HL-60/S4 treated with retinoic acid at 250 ng/mL for 4 days and 3 days (cell line): ENCODE data around the gene TMEM255B.

ENCODE experiments used
- in situ Hi-C: fragments of 300-500 bp; cut with MboI; formaldehyde crosslinking; loops from 2 replicates; pipeline ENCODE4 v1.7.0; 2022; ENCODE audit warnings: low sequenced_read_pairs

Gene TMEM255B

DNA sequence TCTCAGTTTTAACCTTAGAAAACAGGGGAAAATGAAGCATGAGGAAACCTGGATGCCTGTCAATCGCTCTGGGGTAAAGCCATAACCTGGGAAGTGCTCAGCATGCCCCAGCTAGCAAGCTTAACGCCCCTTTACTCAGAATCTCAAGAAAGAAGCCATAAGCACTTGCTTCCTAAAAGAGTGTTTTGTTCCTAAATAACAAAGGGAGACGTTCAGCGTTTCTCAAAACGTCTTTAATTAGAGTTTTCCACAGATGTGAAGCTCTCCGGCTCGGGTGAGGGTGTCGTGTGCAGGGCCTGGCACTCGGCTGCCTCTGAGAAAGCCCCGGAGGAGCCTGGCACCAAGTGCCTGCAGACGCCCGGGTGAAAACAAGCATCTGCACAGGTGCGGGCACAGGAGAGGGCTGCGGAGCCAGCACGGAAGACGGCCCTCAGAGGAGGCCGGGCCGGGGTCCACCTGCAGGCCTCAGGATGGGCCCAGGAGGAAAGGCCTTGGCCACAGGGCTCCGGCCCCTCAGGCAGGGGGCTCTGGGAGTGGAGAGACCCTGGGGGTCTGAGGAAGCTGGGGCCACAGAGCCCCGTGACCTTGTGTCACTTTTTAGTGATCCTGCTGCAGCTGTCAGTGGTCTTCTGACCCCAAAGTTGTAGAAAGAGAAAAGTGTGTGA is 98.6 kb downstream of the TMEM255B start:
- in situ Hi-C loops: no loop called here

DNA sequence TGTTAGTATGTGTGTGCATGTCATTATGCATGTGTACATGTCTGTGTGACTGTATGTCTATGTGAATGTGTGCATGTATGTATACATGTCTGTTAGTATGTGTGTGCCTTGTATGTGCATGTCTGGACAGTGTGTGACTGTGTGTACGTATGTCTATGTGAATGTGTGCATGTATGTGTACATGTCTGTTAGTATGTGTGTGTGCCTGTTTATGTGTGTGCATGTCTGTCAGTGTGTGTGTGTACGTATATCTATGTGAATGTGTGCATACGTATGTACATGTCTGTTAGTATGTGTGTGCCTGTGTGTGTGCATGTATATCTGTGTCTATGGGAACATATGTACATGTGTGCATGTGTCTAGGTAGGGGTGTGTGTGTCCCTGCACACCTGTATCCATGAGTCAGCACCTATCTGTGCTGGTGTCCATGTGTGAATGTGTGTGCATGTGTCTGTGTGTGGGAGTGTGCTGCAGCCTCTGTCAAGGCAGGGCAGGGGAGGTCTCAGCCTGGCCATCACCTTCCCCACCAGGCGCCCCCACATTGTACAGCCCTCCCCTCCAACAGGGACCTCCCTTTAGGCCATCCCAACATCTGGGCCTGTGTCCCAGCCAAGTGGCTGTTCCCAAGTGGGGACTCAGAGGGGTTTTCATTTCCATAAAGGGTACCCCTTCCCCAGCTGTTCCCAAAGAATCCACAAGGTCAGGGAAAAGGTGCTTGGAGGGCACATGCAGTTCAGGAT is 100.5 kb downstream of the TMEM255B start:
- in situ Hi-C loops: no loop called here

DNA sequence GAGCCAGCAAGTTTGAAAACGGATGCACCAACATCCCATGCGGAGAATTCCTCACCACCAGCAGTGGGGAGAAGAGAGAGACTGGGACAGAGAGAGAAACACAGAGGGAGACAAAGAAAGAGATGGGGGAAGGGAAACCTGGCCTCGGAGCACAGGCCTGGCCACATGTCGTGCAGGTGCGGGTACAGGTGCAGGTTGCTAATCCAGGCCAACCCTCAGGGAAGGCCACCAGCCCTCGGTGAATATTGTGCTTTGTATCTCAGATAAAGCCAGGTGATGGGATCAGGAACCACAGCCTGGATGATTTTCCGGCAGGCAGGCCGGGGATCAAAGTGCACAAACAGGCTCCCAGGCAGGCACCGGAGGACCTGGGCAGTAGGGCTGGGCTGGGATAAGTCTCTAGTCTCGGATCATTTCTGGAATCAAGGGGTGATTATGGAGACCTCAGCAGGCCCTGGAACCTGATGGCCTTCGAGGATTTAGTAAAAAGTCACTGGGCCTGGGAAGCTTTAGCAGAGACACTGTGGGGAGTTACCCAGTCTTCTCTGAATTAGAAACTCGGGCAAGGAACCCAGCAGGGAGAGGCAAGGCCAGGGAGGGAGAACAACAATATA is 101.1 kb downstream of the TMEM255B start:
- in situ Hi-C loops: no loop called here

DNA sequence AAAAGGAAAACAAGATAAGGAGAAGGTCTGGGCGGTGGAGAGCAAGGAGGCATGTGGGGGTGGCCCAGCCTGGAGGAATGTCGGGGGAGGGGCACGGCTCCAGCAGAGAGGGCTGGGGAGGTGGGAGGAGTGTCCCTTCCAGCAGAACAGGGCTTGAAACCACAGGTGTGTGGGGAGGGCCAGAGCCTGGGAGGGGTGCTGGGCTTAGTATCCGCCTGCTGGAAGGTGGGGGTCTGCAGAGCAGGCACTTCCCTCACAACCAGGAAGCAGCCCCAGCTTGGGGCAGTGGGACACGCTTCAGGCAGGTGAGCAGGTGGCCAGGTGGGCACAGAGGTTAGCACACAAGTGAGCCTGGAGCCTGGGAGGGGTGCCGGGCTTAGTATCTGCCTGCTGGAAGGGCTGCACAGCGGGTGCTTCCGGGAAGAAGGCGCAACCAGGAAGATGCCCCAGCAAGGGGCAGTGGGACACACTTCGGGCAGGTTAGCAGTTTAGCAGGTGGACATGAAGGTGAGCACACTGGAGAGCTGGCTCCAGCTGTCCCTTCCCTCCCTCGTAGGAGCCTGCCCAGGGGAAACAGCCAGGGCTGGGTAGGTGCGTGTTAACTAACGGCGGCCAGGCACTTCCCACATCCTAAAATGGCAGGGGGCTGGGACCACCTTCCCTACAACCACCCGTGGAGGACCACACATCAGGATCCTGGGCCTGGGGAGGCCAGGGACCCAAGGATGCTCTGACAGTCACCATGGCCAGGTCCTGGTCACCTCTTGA is 101.8 kb downstream of the TMEM255B start:
- in situ Hi-C loops: no loop called here

DNA sequence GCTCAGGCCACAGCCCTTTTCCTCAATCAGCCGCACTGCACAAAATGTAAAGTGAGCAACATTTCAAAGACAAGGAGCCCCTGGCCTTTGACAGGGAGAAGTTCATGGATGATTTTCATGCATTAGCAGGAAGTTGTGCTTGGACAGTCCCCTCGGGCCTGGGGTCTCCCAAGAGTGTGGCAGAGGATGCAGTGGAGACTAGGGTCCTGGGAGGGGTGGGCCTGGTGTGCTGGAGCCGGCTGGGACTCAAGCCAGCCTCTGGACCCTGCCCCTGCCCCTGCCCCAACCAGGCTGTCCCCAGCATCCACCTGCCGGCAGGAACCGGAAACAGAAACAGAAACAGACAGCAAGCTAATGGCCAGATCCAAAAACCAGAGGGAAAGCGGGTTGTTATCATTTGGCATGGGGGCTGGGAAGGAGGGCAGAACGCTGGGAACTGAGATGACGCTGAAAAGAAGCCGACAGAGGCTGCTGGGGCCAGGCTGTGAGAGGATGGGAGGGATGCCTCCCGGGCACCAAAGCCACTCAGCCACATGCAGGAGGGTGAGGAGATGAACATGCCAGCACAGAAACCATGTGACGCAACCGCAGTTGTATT is 102.5 kb downstream of the TMEM255B start:
- in situ Hi-C loops: no loop called here

DNA sequence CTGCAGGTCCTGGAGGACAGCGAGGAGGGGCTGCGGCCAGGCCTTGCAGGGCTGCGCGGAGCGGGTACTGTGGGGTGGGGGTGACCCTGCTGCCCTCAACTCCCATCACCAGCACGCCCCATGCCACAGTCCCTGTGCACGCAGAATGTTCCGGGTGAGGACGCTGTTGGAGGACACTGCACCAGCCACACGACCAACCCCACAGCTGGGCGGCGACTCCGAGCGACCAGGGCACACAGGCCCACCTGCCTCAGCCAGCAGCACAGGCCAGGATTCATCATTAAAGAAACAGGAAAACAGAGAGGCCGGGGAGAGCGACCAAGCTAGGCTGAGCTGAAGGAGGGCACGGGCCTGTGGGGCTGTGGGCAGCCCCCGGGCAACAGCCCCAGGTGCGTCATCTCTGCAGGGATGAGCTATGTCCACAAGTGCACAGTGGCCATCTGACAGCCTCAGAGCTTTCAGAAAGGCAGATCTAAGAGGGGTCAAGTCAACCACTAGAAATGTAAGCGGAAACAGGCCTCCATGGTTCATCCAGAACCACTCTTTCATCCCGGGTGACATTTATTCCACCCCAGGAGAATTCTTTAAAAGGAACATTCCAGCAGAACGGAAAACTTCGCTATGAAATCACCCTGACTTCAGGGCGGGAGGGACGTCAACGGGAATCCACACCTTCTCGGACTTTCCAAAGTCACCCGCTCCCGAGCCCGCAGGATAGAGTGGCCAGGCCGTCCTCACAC is 103.3 kb downstream of the TMEM255B start:
- in situ Hi-C loops: no loop called here

DNA sequence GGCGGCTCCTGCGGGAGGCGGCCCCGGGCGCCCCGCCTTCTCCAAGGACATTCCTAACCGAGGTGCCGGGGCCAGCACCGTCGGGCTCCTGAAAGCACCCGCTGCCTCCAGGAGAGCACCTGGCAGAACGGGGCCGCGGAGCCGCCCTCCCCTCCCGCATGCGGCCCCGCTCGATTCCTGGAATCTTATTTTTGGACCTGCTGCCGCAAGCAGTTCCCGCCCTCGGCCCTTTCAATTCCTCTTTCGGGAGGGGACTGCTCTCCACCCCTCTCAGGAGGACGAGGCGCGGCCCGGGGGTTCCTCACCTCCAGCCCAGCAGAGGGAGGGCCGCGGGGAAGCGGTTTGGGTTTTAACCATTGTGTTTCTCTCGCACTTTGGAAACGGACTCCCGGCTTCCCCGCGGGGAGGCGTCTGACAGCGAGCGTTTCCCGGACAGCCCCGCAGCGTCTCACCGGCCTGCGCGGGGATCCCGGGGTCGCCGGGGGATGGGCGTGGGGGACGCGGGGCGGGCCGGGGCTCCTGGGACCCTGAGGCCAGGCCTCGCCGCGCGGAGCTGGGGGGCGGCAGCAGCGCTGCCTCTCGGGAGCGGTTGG is 104.0 kb downstream of the TMEM255B start:
- in situ Hi-C loops: no loop called here

DNA sequence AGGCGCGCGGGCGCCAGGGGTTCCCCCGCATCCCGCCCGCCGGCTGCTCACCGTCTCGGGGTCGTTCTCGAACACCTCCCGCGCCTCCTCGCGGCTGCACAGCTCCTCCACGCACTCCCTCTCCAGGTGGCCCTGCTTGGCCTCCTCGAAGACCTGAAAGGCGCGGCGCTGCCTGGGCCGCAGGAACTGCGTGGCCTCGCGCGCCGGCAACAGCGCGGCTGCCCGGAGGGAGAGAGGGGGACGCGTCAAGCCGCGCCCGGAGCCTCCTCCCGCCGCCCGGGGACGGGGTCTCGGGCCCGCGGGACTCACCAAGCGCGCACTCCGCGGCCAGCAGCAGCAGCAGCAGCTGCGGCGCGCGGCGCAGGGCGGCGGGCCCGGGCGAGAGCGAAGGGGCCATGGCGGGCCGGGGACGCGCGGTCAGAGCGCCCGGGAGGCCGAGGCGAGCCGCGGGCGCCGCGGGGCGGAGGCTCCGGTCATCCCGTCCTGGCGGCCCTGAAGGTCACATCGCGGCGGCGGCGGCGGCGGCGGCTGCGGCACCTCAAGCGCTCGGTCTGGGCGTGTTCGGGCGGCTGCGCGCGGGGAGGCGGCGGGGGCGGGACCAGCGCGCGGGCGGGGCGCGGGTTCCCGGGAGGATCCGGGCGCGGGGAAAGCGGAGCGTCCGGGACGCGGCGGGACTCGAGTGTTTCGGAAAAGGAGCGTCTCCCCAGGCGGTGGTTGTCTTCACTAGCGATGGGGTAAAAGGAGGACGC is 104.7 kb downstream of the TMEM255B start, which contains the start of gene GAS6:
Gene GAS6, minus strand, starts transcription at position 553 of the 749 bp plus-strand sequence. Its CDS starts 156 bp downstream, at position 397.
- in situ Hi-C loops: no loop called here

DNA sequence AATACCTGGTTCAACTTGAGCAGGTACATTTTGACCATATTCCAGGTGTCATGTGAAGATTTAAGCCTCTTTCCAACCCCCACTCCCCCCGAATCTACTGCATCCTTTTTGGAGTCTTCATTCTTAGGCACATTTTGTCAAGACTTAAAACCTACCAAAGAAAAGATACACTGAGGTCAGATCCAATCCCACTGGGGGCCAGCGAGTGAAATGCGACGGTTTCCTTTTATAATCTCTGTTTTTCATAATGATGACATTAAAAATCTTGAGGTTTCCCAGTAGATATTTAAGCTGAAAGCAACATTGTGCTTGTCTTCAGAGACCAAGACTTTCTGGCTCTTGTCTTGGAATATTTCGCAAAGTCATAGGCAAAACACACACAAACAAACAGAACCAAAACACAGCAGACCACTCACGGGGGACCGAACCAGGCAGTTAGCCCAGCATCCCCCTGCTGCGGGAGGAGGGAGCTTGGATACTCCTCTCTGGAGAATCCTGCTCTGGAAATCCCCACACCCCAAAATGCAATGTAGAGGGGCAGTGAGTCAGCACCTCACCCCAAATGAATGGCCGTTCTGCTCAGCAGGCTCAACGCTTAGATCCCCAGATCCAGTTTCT is 105.4 kb downstream of the TMEM255B start:
- in situ Hi-C loops: no loop called here

DNA sequence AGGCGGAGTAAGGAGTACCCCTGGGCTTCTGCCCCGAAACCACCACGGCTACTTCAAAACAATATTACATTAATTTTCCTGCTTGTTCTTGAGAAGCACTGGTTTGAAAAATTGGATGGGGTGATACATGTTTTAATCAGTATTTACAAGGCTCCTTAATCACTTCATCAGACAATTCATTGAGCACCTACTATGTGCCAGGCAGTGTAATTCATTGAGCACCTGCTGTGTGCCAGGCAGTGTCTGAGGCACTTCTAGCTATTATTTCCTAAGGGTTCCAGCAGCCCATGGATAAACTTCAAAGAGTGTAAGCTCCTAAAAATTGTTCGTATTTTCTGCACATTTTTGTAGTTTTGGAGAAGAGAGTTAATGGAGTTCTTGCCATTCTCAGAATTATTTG is 106.4 kb downstream of the TMEM255B start:
- in situ Hi-C loops: no loop called here
